ENCODE results near the gene GPR153. TPM values are rescaled to one million over a fixed set of nuclear protein-coding genes. Genes with fewer than 3 reads are reported as not detected.

Gene GPR153
- total RNA-seq, 1 experiment from 2014 or later, result 6.1 TPM

GRCh38 chr1:6207075-6207885 lies 53.6 kb downstream of the GPR153 start (continued):
- TF ChIP-seq, protein P1, sequence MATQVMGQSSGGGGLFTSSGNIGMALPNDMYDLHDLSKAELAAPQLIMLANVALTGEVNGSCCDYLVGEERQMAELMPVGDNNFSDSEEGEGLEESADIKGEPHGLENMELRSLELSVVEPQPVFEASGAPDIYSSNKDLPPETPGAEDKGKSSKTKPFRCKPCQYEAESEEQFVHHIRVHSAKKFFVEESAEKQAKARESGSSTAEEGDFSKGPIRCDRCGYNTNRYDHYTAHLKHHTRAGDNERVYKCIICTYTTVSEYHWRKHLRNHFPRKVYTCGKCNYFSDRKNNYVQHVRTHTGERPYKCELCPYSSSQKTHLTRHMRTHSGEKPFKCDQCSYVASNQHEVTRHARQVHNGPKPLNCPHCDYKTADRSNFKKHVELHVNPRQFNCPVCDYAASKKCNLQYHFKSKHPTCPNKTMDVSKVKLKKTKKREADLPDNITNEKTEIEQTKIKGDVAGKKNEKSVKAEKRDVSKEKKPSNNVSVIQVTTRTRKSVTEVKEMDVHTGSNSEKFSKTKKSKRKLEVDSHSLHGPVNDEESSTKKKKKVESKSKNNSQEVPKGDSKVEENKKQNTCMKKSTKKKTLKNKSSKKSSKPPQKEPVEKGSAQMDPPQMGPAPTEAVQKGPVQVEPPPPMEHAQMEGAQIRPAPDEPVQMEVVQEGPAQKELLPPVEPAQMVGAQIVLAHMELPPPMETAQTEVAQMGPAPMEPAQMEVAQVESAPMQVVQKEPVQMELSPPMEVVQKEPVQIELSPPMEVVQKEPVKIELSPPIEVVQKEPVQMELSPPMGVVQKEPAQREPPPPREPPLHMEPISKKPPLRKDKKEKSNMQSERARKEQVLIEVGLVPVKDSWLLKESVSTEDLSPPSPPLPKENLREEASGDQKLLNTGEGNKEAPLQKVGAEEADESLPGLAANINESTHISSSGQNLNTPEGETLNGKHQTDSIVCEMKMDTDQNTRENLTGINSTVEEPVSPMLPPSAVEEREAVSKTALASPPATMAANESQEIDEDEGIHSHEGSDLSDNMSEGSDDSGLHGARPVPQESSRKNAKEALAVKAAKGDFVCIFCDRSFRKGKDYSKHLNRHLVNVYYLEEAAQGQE (IDR thresholded peaks at IDR 0.05; ENCODE audit: low read depth), result no peak
- TF ChIP-seq EGR1 (IDR thresholded peaks at IDR 0.05; ENCODE audit: low read depth) (no peak), POLR2A (IDR thresholded peaks at IDR 0.05; ENCODE audit: borderline replicate concordance, extremely low read depth, insufficient read depth, insufficient read length) (no peak), CEBPB (IDR thresholded peaks at IDR 0.05; ENCODE audit: low read depth) (no peak), CBX3 (IDR thresholded peaks at IDR 0.05; ENCODE audit: low read depth) (no peak), EZH2 (IDR thresholded peaks at IDR 0.05) (no peak)

DNA sequence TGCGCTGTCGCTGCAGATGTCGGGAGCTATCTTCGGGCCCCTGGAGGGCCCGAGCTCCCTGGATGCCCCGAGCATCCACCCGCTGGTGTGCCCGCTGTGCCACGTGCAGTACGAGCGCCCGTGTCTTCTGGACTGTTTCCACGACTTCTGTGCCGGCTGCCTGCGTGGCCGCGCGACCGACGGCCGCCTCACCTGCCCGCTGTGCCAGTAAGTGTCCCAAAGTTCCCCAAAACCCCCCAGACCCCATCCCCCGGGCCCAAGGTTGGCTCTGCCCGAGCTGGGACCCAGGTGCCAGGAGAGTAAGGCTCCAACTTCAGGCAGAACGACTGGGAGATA lies 54.4 kb downstream of the GPR153 start:
- TF ChIP-seq JUND (IDR thresholded peaks at IDR 0.05), result no peak
- TF ChIP-seq SRF (IDR thresholded peaks at IDR 0.05; ENCODE audit: low read depth), result no peak
- TF ChIP-seq EZH2phosphoT487 (IDR thresholded peaks at IDR 0.05; ENCODE audit: borderline replicate concordance), result no peak
- no peak for TF ChIP-seq CBX3 (IDR thresholded peaks at IDR 0.05; ENCODE audit: low read depth)
- no peak for TF ChIP-seq MAX (IDR thresholded peaks at IDR 0.05)
- TF ChIP-seq POLR2AphosphoS5 (IDR thresholded peaks at IDR 0.05; ENCODE audit: low read depth, low read length), result no peak
- TF ChIP-seq FOSL1 (IDR thresholded peaks at IDR 0.05; ENCODE audit: low read depth), result no peak
- no peak for TF ChIP-seq YY1 (IDR thresholded peaks at IDR 0.05; ENCODE audit: extremely low read depth, insufficient replicate concordance, low read depth, low read length)
- TF ChIP-seq EGR1 (IDR thresholded peaks at IDR 0.05; ENCODE audit: low read depth), result no peak
- TF ChIP-seq EZH2 (IDR thresholded peaks at IDR 0.05), result no peak
- TF ChIP-seq ZFX (IDR thresholded peaks at IDR 0.05), result no peak
- no peak for TF ChIP-seq ZNF274 (IDR thresholded peaks at IDR 0.05; ENCODE audit: low read depth, low read length)
- TF ChIP-seq SP1 (IDR thresholded peaks at IDR 0.05; ENCODE audit: low read depth), result no peak
- TF ChIP-seq POLR2A (IDR thresholded peaks at IDR 0.05; ENCODE audit: borderline replicate concordance, extremely low read depth, insufficient read depth, insufficient read length), result no peak
- TF ChIP-seq, protein P2, sequence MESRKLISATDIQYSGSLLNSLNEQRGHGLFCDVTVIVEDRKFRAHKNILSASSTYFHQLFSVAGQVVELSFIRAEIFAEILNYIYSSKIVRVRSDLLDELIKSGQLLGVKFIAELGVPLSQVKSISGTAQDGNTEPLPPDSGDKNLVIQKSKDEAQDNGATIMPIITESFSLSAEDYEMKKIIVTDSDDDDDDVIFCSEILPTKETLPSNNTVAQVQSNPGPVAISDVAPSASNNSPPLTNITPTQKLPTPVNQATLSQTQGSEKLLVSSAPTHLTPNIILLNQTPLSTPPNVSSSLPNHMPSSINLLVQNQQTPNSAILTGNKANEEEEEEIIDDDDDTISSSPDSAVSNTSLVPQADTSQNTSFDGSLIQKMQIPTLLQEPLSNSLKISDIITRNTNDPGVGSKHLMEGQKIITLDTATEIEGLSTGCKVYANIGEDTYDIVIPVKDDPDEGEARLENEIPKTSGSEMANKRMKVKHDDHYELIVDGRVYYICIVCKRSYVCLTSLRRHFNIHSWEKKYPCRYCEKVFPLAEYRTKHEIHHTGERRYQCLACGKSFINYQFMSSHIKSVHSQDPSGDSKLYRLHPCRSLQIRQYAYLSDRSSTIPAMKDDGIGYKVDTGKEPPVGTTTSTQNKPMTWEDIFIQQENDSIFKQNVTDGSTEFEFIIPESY (IDR thresholded peaks at IDR 0.05; ENCODE audit: extremely low read depth, insufficient replicate concordance, low read length), result no peak
- no peak for TF ChIP-seq CEBPB (IDR thresholded peaks at IDR 0.05; ENCODE audit: low read depth)
- peaks cover 0 to 10% of the 10 kb centered on the region in 2 experiments; a peak in 2 of 4 replicates for H3K36me3 ChIP-seq (ENCODE audit: control insufficient read depth in 1 of 2, insufficient read depth in 2 of 2, low read length in 2 of 2)
- H3K4me1 ChIP-seq (ENCODE audit: control insufficient read depth in 1 of 2, insufficient read depth in 2 of 2, low read length in 2 of 2), result peaks cover 7 to 27% of the 10 kb centered on the region in 2 experiments
- H2AFZ ChIP-seq (ENCODE audit: low read depth, low read length, poor library complexity, severe bottlenecking), result no peak overlapping the region
- CTCF ChIA-PET, result interaction anchor here (0.7 to 3.8 kb wide), 8 partner anchors 15 to 234 kb away, joined by 3 to 44 read pairs (median 4); no protein-coding TSS in a partner anchor
- POLR2A ChIA-PET, result interaction anchor here (0.7 to 1.5 kb wide), 6 partner anchors 11 to 28 kb away, joined by 3 to 11 read pairs (median 4); no protein-coding TSS in a partner anchor
- RAD21 ChIA-PET (ENCODE audit: low non-redundant PET in 1 of 2, low total read pairs in 2 of 2, uncharacterized antibody in 2 of 2, unreplicated experiment in 2 of 2), result interaction anchor here in 1 of 2 experiments (0.5 to 0.6 kb wide), 2 partner anchors 38 to 169 kb away, joined by 3 read pairs; no protein-coding TSS in a partner anchor
- peaks cover 24% of the 10 kb centered on the region for H3K79me2 ChIP-seq (ENCODE audit: insufficient read depth, low read length)
- no peaks in the 10 kb centered on the region for H3K9me3 ChIP-seq (ENCODE audit: control insufficient read depth in 1 of 2, insufficient read depth in 1 of 2, low read depth in 1 of 2, low read length in 2 of 2)
- peak overlapping the region; percentile 99 for H3K9ac ChIP-seq (ENCODE audit: low read length)
- DNase-seq (ENCODE audit: low read depth, low spot score) (no peak), ATAC-seq (no peak)
- H3K4me2 ChIP-seq (ENCODE audit: low read length), result peak overlapping the region; percentile 98
- H3K9me2 ChIP-seq (ENCODE audit: insufficient read depth), result no peaks in the 10 kb centered on the region
- intact Hi-C loops (cut with micrococcal nuclease), result no loop called here
- H3K27me3 ChIP-seq (ENCODE audit: insufficient read depth, low read length), result no peaks in the 10 kb centered on the region
- BruUV-seq (replicated peaks), result no TSS peak
- no peaks in the 10 kb centered on the region for H4K20me1 ChIP-seq (ENCODE audit: insufficient read depth)
- H3K27ac ChIP-seq (ENCODE audit: low read depth, low read length), result peak overlapping the region; percentile 99
- H3K4me3 ChIP-seq (replicated peaks in 1 of 2; ENCODE audit: low read depth in 1 of 2, low read length in 2 of 2), result peak overlapping the region; percentile 82 to 96
